Measurements from ENCODE around the gene TMCO4. TPM values are rescaled to one million over a fixed set of nuclear protein-coding genes. Genes with fewer than 3 reads are reported as not detected.

TMCO4 gene
- total and polyA plus RNA-seq, 7 donors, result 16.3 to 25.1 (median 21.9) TPM

- intact Hi-C loops (cut with DNase I), result loop anchor here (2.0 to 5.0 kb wide), 2 partner anchors 47 to 160 kb away; partner anchors contain the start of gene CAPZB
- H3K4me1 ChIP-seq, result peaks cover 0 to 51% (median 41%) of the 10 kb centered on the region in 4 donors
These were observed 155.4 kb downstream of the TMCO4 start for GRCh38 chr1:19644395-19644680.

GRCh38 chr1:19643602-19644394 lies 155.9 kb downstream of the TMCO4 start, which contains the start of gene NBL1:
TSS of gene NBL1 (plus strand) at chr1:19644311. CDS start at chr1:19655031, 10,720 bp downstream.
- H3K4me1 ChIP-seq, result peaks cover 0 to 50% (median 39%) of the 10 kb centered on the region in 4 donors
- no peaks in the 10 kb centered on the region for H3K36me3 ChIP-seq
- WGBS, 2 donors, result 1 to 2% methylated on average over 90 of the region's 90 CpGs
- peak; percentile 90 for DNase-seq
- no peaks in the 10 kb centered on the region for H3K27me3 ChIP-seq
- H3K9me3 ChIP-seq, result no peaks in the 10 kb centered on the region
- H3K27ac ChIP-seq, result peak within 1 kb of the TSS; percentile 93 to 97 (median 94)
- peak within 1 kb of the TSS; percentile 75 to 89 (median 84) for H3K4me3 ChIP-seq
- intact Hi-C loops (cut with DNase I), result loop anchor here (2.0 to 5.0 kb wide), 2 partner anchors 46 to 159 kb away; partner anchors contain the start of gene CAPZB
- TF ChIP-seq POLR2AphosphoS5 (IDR thresholded peaks at IDR 0.05), result peak in 1 of 4 donors; percentile 10
- TF ChIP-seq CTCF (IDR thresholded peaks at IDR 0.05), result no peak

More at GRCh38 chr1:19644395-19644680, 155.4 kb downstream of the TMCO4 start:
- DNase-seq, result no peak
- peak overlapping the region; percentile 93 to 97 (median 94) for H3K27ac ChIP-seq
- WGBS, 2 donors, result 1% methylated on average over 51 of the region's 51 CpGs
- no peak for TF ChIP-seq CTCF (IDR thresholded peaks at IDR 0.05)
- TF ChIP-seq POLR2A (IDR thresholded peaks at IDR 0.05), result no peak
- TF ChIP-seq EP300 (IDR thresholded peaks at IDR 0.05), result no peak
- no peak for TF ChIP-seq POLR2AphosphoS5 (IDR thresholded peaks at IDR 0.05)
- no peaks in the 10 kb centered on the region for H3K9me3 ChIP-seq
- H3K27me3 ChIP-seq, result no peaks in the 10 kb centered on the region
- H3K36me3 ChIP-seq, result no peaks in the 10 kb centered on the region
- peak overlapping the region; percentile 75 to 89 (median 84) for H3K4me3 ChIP-seq

- TF ChIP-seq EP300 (IDR thresholded peaks at IDR 0.05) (no peak), POLR2A (IDR thresholded peaks at IDR 0.05) (peak in 1 of 2 donors; percentile 12)
- Histone ChIP-seq H3K4me3 (peak overlapping the region; percentile 40 to 89 (median 78)), H3K9me3 (no peaks in the 10 kb centered on the region), H3K36me3 (no peaks in the 10 kb centered on the region), H3K27ac (peak overlapping the region; percentile 93 to 94 (median 93)), H3K27me3 (no peaks in the 10 kb centered on the region), H3K4me1 (peaks cover 0 to 43% (median 33%) of the 10 kb centered on the region in 4 donors)
- intact Hi-C loops (cut with DNase I), result loop anchor here (5.0 kb wide), 1 partner anchor 46 kb away; a partner anchor contains a TSS
- 11 to 62% methylated on average over 7 of the region's 7 CpGs for WGBS, 2 donors
- peak; percentile 70 for DNase-seq
These were observed 156.6 kb downstream of the TMCO4 start for GRCh38 chr1:19643121-19643520.

GRCh38 chr1:19640363-19641316 lies 159.1 kb downstream of the TMCO4 start:
- Histone ChIP-seq H3K27ac (peak overlapping the region in 1 of 4 donors; percentile 41), H3K4me1 (peaks cover 0 to 19% (median 9%) of the 10 kb centered on the region in 4 donors), H3K9me3 (no peaks in the 10 kb centered on the region), H3K4me3 (no peak overlapping the region), H3K36me3 (no peaks in the 10 kb centered on the region), H3K27me3 (no peaks in the 10 kb centered on the region)
- WGBS, 2 donors, result 11 to 43% methylated on average over 14 of the region's 14 CpGs
- DNase-seq, result peak; percentile 62
- TF ChIP-seq POLR2AphosphoS5 (IDR thresholded peaks at IDR 0.05) (no peak), EP300 (IDR thresholded peaks at IDR 0.05) (no peak), POLR2A (IDR thresholded peaks at IDR 0.05) (no peak), CTCF (IDR thresholded peaks at IDR 0.05) (no peak)
- intact Hi-C loops (cut with DNase I), result loop anchor here (5.0 kb wide), 1 partner anchor 43 kb away; a partner anchor contains a TSS

Data from sigmoid colon (tissue), 7 donors.